IMR-90 (cell line): ENCODE data around the gene CAPN5. TPM values are rescaled to one million over a fixed set of nuclear protein-coding genes. Genes with fewer than 3 reads are reported as not detected.

Source experiments
- ATAC-seq: fragments of 200-7000 bp; cut with Tn5 transposase; 2 replicates; pipeline ENCODE4 v1.9.1; 2020; ENCODE audit warnings: low read depth, mild to moderate bottlenecking, moderate library complexity
- BruUV-seq: library from RNA; stranded (reverse); fragments of 400-500 nt; replicated peaks from 2 replicates; lab custom pipeline; 2021; lab: Mats Ljungman, UMichigan
- CTCF ChIA-PET: fragments of 300-600 bp; formaldehyde crosslinking; extraction: SDS; loops from one replicate; lab custom pipeline; 2021; ENCODE audit warnings: antibody characterized with exemption; lab: Yijun Ruan, JAX
- POLR2A ChIA-PET: fragments of 300-600 bp; sonication (Branson Sonifier 250); formaldehyde crosslinking; loops from one replicate; lab custom pipeline; 2022; ENCODE audit warnings: antibody characterized with exemption; ENCODE audit not compliant: unreplicated experiment; lab: Charles Lee
- DNase-seq: peaks from one replicate; pipeline ENCODE4 v3.0.0; 2013
- H2AFZ ChIP-seq: replicated peaks from 2 replicates; pipeline ENCODE3; 2013; ENCODE audit warnings: low read length, mild to moderate bottlenecking; ENCODE audit not compliant: poor library complexity
- H2AK5ac ChIP-seq: 2 replicates; pipeline ENCODE4 v1.6.1; 2013; ENCODE audit warnings: low read depth, low read length, inconsistent platforms
- H2AK9ac ChIP-seq: replicated peaks from 2 replicates; pipeline ENCODE3; 2013; ENCODE audit warnings: mild to moderate bottlenecking, low read depth, low read length, moderate library complexity; ENCODE audit not compliant: poor library complexity
- H2BK120ac ChIP-seq: 2 replicates; pipeline ENCODE4 v1.6.1; 2013; ENCODE audit warnings: low read depth, low read length, inconsistent platforms
- H2BK15ac ChIP-seq: 3 replicates; pipeline ENCODE4 v1.6.1; 2013; ENCODE audit warnings: low read depth, low read length, inconsistent platforms
- H2BK20ac ChIP-seq: 2 replicates; pipeline ENCODE4 v1.6.1; 2013; ENCODE audit warnings: low read depth, mild to moderate bottlenecking, inconsistent platforms, low read length, moderate library complexity
- H2BK5ac ChIP-seq: 2 replicates; pipeline ENCODE4 v1.6.1; 2013; ENCODE audit warnings: mild to moderate bottlenecking, low read depth, low read length, inconsistent platforms; ENCODE audit not compliant: poor library complexity, severe bottlenecking
- H3K14ac ChIP-seq: replicated peaks from 2 replicates; pipeline ENCODE4 v1.6.1; 2013; ENCODE audit warnings: low read depth, low read length, inconsistent platforms
- H3K18ac ChIP-seq: 2 replicates; pipeline ENCODE4 v1.6.1; 2013; ENCODE audit warnings: low read depth, low read length, control low read depth
- H3K23ac ChIP-seq: 2 replicates; pipeline ENCODE4 v1.6.1; 2013; ENCODE audit warnings: low read depth, low read length, inconsistent platforms
- H3K27ac ChIP-seq: 2 replicates; pipeline ENCODE4 v1.5.1; 2013; ENCODE audit warnings: mild to moderate bottlenecking, control low read depth, low read length; ENCODE audit not compliant: insufficient read depth
- H3K27me3 ChIP-seq: 2 replicates; pipeline ENCODE4 v1.6.1; 2013; ENCODE audit warnings: low read length; ENCODE audit not compliant: control insufficient read depth, insufficient read depth
- H3K36me3 ChIP-seq: 2 replicates; pipeline ENCODE4 v1.6.1; 2013; ENCODE audit warnings: low read length, mixed read lengths; ENCODE audit not compliant: control insufficient read depth, insufficient read depth
- H3K4ac ChIP-seq: 2 replicates; pipeline ENCODE4 v1.6.1; 2013; ENCODE audit warnings: low read depth, low read length, inconsistent platforms
- H3K4me1 ChIP-seq: 2 replicates; pipeline ENCODE4 v1.6.1; 2013; ENCODE audit warnings: low read length, mixed read lengths; ENCODE audit not compliant: control insufficient read depth, insufficient read depth
- H3K4me2 ChIP-seq: 2 replicates; pipeline ENCODE4 v1.6.1; 2013; ENCODE audit warnings: low read depth, mild to moderate bottlenecking, control low read depth, low read length, moderate library complexity
- H3K4me3 ChIP-seq: 2 replicates; pipeline ENCODE4 v1.5.1; 2013; ENCODE audit warnings: low read depth, mild to moderate bottlenecking, control low read depth, low read length, moderate library complexity; ENCODE audit not compliant: insufficient read depth
- H3K56ac ChIP-seq: 2 replicates; pipeline ENCODE4 v1.6.1; 2013; ENCODE audit warnings: low read length, inconsistent platforms; ENCODE audit not compliant: insufficient read depth; ENCODE audit errors: extremely low read depth
- H3K79me1 ChIP-seq, 2 experiments: 2 replicates each; pipeline ENCODE4 v1.6.1; 2013; ENCODE audit warnings: low read length in 2 of 2, inconsistent platforms in 1 of 2, low read depth in 1 of 2
- H3K9ac ChIP-seq: 2 replicates; pipeline ENCODE4 v1.6.1; 2013; ENCODE audit warnings: low read depth, low read length, control low read depth
- H3K9me1 ChIP-seq: 2 replicates; pipeline ENCODE4 v1.6.1; 2013; ENCODE audit warnings: low read length, inconsistent platforms; ENCODE audit not compliant: insufficient read depth
- H3K9me3 ChIP-seq: 2 replicates; pipeline ENCODE4 v1.6.1; 2013; ENCODE audit warnings: low read length; ENCODE audit not compliant: control insufficient read depth, insufficient read depth
- H4K20me1 ChIP-seq: 2 replicates; pipeline ENCODE4 v1.6.1; 2013; ENCODE audit warnings: low read length, inconsistent platforms; ENCODE audit not compliant: insufficient read depth
- H4K5ac ChIP-seq: 2 replicates; pipeline ENCODE4 v1.6.1; 2013; ENCODE audit warnings: mild to moderate bottlenecking, low read depth, low read length, control low read depth
- H4K8ac ChIP-seq, 2 experiments: 2 replicates each; pipeline ENCODE4 v1.6.1; 2013; ENCODE audit warnings: low read depth in 2 of 2, low read length in 2 of 2, control low read depth in 1 of 2, inconsistent platforms in 1 of 2
- H4K91ac ChIP-seq: 2 replicates; pipeline ENCODE4 v1.6.1; 2013; ENCODE audit warnings: low read depth, low read length, inconsistent platforms; ENCODE audit not compliant: insufficient read depth
- BHLHE40 ChIP-seq: fragments of 150-350 bp; IDR thresholded peaks from 2 replicates; pipeline ENCODE4 v1.6.1; 2016; ENCODE audit warnings: mild to moderate bottlenecking, low read depth, low read length
- CEBPB ChIP-seq: IDR thresholded peaks from 2 replicates; pipeline ENCODE4 v1.6.1; 2012; ENCODE audit warnings: low read depth, low read length, improper control_type of control experiment
- CHD1 ChIP-seq: IDR thresholded peaks from 2 replicates; pipeline ENCODE4 v1.6.1; 2012; ENCODE audit warnings: low read depth, low read length, improper control_type of control experiment
- FOS ChIP-seq: fragments of 150-350 bp; IDR thresholded peaks from 2 replicates; pipeline ENCODE4 v1.6.1; 2016; ENCODE audit warnings: low read depth, low read length
- MAZ ChIP-seq: IDR thresholded peaks from 2 replicates; pipeline ENCODE4 v1.6.1; 2012; ENCODE audit warnings: low read depth, mild to moderate bottlenecking, low read length, improper control_type of control experiment, moderate library complexity, borderline replicate concordance
- MXI1 ChIP-seq: IDR thresholded peaks from 2 replicates; pipeline ENCODE4 v1.6.1; 2012; ENCODE audit warnings: low read depth, mild to moderate bottlenecking, low read length, moderate library complexity, borderline replicate concordance
- POLR2A ChIP-seq: IDR thresholded peaks from 2 replicates; pipeline ENCODE4 v1.6.1; 2012; ENCODE audit warnings: mild to moderate bottlenecking, low read depth, low read length
- RAD21 ChIP-seq: IDR thresholded peaks from 2 replicates; pipeline ENCODE4 v1.6.1; 2012; ENCODE audit warnings: low read length, improper control_type of control experiment
- RCOR1 ChIP-seq: IDR thresholded peaks from 2 replicates; pipeline ENCODE4 v1.6.1; 2012; ENCODE audit warnings: mild to moderate bottlenecking, low read length, improper control_type of control experiment; ENCODE audit not compliant: insufficient replicate concordance
- RFX5 ChIP-seq: IDR thresholded peaks from 2 replicates; pipeline ENCODE4 v1.8.0; 2012; ENCODE audit warnings: low read depth, mild to moderate bottlenecking, low read length, moderate library complexity
- WGBS, 2 experiments: methylation state at CpG; one replicate each; pipeline versions ENCODE4 v1.1.5 to v1.1.7; 2013; ENCODE audit warnings: missing lambda C conversion rate in 2 of 2; ENCODE audit not compliant: insufficient read length in 1 of 2; ENCODE audit errors: extremely low coverage in 2 of 2; 5-methylcytosine and 5-hydroxymethylcytosine counted together
- dilution Hi-C: fragments of 300-500 bp; cut with HindIII; formaldehyde crosslinking; loops from one replicate; pipeline ENCODE4 v1.14.3; 2018; ENCODE audit warnings: low sequenced_read_pairs; ENCODE audit not compliant: unreplicated experiment
- in situ Hi-C: fragments of 300-500 bp; cut with MboI; formaldehyde crosslinking; loops from 3 replicates; pipeline ENCODE4 v1.14.3; 2019; ENCODE audit warnings: low sequenced_read_pairs, inconsistent platforms, mixed read lengths
- intact Hi-C: fragments of 100-400 bp; cut with micrococcal nuclease; formaldehyde crosslinking; loops from 2 replicates; pipeline ENCODE4 v1.10.0; 2022
- polyA plus RNA-seq, 3 experiments: library from polyadenylated mRNA; depleted of rRNA; stranded (reverse); fragments of >200 nt; gene quantifications; 2 replicates each; pipeline ENCODE4 v1.2.3, GENCODE V29; 2012; ENCODE audit warnings: low replicate concordance in 1 of 3
- total RNA-seq: library from RNA; depleted of rRNA; stranded (reverse); fragments of >200 nt; gene quantifications from 2 replicates; pipeline ENCODE4 v1.2.3, GENCODE V29; 2012
- TF ChIP-seq, protein P1 (sequence below): fragments of 150-350 bp; IDR thresholded peaks from 2 replicates; pipeline ENCODE4 v1.6.1; 2017; ENCODE audit warnings: mild to moderate bottlenecking, antibody characterized with exemption, low read length, low read depth
- TF ChIP-seq, protein P2 (sequence below): conservative IDR thresholded peaks from 2 replicates; pipeline ENCODE4 v1.5.1; 2012; ENCODE audit warnings: mild to moderate bottlenecking, low read depth, low read length, improper control_type of control experiment
- TF ChIP-seq, protein P3 (sequence below): fragments of 150-350 bp; IDR thresholded peaks from 2 replicates; pipeline ENCODE4 v1.6.1; 2016; ENCODE audit warnings: low read depth, mild to moderate bottlenecking, low read length, moderate library complexity, borderline replicate concordance

The CAPN5 gene
- total and polyA plus RNA-seq, 2 of the 4 experiments (the other 2 are of a cell fraction) = 8.1 to 24.0 TPM

DNA sequence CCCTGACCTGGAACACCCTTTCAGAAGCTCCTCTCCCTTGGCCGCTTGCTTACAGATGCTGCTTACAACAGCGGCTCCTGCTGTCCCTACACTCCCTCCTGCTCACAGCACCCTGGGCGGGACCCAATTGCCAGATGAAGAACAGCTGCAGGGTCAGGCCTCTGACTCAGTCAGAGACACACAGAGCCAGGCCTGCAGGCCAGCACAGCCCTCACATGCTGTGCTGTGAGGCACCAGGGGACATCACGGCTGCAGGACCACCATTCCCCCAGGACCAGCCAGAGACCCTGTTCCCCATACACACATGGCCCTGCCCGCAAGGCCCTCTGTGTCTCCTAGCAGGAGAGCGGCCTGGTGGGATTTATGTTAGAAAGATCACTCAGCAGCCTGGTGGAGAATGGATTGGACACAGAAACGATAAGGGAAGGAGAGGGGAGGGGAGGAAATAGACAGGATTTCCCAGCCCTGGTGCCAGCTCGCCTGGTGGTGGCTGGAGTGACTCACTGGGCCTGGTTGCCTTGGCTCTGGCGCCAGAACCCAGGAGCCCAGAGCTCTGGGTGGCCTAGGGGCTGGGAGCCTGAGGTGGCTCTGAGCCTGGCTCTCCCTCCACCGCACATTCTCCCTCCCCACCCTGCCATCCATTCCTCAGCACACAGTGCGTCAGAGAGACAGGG, 6.7 kb downstream of the CAPN5 start:
- in situ Hi-C loops = no loop called here
- peak overlapping the region; percentile 35; the same call in 1 of the 2 replicates for H3K23ac ChIP-seq
- peak; percentile 94 for DNase-seq
- peak overlapping the region; percentile 76 for H2BK20ac ChIP-seq
- peak overlapping the region; percentile 11 to 90; a peak in 3 of 4 replicates for H4K8ac ChIP-seq
- H2AK5ac ChIP-seq = peak overlapping the region; percentile 81
- H4K91ac ChIP-seq = peak overlapping the region; percentile 74
- peak; percentile 98 for ATAC-seq
- peak overlapping the region; percentile 87 for H2AFZ ChIP-seq
- intact Hi-C loops = loop anchor here (2.0 kb wide), 1 partner anchor 27 kb away; no protein-coding TSS in a partner anchor
- ChIA-PET CTCF (interaction anchor here (2.0 kb wide), 1 partner anchor 17 kb away, joined by 12 read pairs; no protein-coding TSS in a partner anchor), POLR2A (interaction anchor here (1.0 kb wide), 1 partner anchor 9 kb away, joined by 4 read pairs; no protein-coding TSS in a partner anchor)
- peak overlapping the region; percentile 88 for H3K14ac ChIP-seq
- peaks cover 11% of the 10 kb centered on the region for H4K20me1 ChIP-seq
- peak overlapping the region; percentile 87 for H2BK120ac ChIP-seq
- peak overlapping the region; percentile 57 for H3K9ac ChIP-seq
- no peak overlapping the region for H3K4me3 ChIP-seq
- peaks cover 30% of the 10 kb centered on the region for H3K4me1 ChIP-seq
- no peaks in the 10 kb centered on the region for H3K36me3 ChIP-seq
- peak overlapping the region; percentile 92 for H3K4ac ChIP-seq
- 0% methylated on average over 3 of the region's 11 CpGs; no CpG with 5 or more reads in 1 of the 2 experiments for WGBS, 2 experiments
- peaks cover 13 to 43% of the 10 kb centered on the region in 2 experiments; a peak in 3 of 4 replicates for H3K79me1 ChIP-seq
- peak overlapping the region; percentile 64 for H3K4me2 ChIP-seq
- H2AK9ac ChIP-seq = peak overlapping the region; percentile 80
- H3K9me1 ChIP-seq = peaks cover 22% of the 10 kb centered on the region
- dilution Hi-C loops = no loop called here
- H2BK5ac ChIP-seq = peak overlapping the region; percentile 95
- no TSS peak for BruUV-seq
- no peaks in the 10 kb centered on the region for H3K27me3 ChIP-seq
- peak overlapping the region; percentile 55 for H4K5ac ChIP-seq
- peak overlapping the region; percentile 94 for H3K27ac ChIP-seq
- H2BK15ac ChIP-seq = peak overlapping the region; percentile 73; the same call in 2 of the 3 replicates
- H3K18ac ChIP-seq = peak overlapping the region; percentile 67
- H3K9me3 ChIP-seq = no peaks in the 10 kb centered on the region
- peak overlapping the region; percentile 75 for H3K56ac ChIP-seq
- TF ChIP-seq RFX5 = no peak
- peak; percentile 34; the same call in 1 of the 2 replicates for TF ChIP-seq BHLHE40
- TF ChIP-seq, protein P1, sequence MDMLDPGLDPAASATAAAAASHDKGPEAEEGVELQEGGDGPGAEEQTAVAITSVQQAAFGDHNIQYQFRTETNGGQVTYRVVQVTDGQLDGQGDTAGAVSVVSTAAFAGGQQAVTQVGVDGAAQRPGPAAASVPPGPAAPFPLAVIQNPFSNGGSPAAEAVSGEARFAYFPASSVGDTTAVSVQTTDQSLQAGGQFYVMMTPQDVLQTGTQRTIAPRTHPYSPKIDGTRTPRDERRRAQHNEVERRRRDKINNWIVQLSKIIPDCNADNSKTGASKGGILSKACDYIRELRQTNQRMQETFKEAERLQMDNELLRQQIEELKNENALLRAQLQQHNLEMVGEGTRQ = peak; percentile 27; the same call in 1 of the 2 replicates
- TF ChIP-seq, protein P2, sequence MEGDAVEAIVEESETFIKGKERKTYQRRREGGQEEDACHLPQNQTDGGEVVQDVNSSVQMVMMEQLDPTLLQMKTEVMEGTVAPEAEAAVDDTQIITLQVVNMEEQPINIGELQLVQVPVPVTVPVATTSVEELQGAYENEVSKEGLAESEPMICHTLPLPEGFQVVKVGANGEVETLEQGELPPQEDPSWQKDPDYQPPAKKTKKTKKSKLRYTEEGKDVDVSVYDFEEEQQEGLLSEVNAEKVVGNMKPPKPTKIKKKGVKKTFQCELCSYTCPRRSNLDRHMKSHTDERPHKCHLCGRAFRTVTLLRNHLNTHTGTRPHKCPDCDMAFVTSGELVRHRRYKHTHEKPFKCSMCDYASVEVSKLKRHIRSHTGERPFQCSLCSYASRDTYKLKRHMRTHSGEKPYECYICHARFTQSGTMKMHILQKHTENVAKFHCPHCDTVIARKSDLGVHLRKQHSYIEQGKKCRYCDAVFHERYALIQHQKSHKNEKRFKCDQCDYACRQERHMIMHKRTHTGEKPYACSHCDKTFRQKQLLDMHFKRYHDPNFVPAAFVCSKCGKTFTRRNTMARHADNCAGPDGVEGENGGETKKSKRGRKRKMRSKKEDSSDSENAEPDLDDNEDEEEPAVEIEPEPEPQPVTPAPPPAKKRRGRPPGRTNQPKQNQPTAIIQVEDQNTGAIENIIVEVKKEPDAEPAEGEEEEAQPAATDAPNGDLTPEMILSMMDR = peak; percentile 58
- TF ChIP-seq, protein P3, sequence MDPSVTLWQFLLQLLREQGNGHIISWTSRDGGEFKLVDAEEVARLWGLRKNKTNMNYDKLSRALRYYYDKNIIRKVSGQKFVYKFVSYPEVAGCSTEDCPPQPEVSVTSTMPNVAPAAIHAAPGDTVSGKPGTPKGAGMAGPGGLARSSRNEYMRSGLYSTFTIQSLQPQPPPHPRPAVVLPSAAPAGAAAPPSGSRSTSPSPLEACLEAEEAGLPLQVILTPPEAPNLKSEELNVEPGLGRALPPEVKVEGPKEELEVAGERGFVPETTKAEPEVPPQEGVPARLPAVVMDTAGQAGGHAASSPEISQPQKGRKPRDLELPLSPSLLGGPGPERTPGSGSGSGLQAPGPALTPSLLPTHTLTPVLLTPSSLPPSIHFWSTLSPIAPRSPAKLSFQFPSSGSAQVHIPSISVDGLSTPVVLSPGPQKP = no peak
- peak; percentile 7 for TF ChIP-seq RCOR1
- TF ChIP-seq CEBPB = no peak
- peak; percentile 50; the same call in 1 of the 2 replicates for TF ChIP-seq MAZ
- peak; percentile 46 for TF ChIP-seq RAD21
- peak; percentile 17; the same call in 1 of the 2 replicates for TF ChIP-seq MXI1
- TF ChIP-seq CHD1 = no peak
- TF ChIP-seq POLR2A = peak; percentile 34; the same call in 1 of the 2 replicates
- peak; percentile 67; the same call in 1 of the 2 replicates for TF ChIP-seq FOS
